Epithelial cell of prostate (primary cell): Measurements from ENCODE around the gene DRAM2.
"Not testable (repeated sequence)": the region's sequence is repeated elsewhere in the genome, so short reads cannot be mapped to it uniquely, and the experiment has no call there.

Source experiments
- DNase-seq: peaks from one replicate; pipeline ENCODE4 v3.0.0-alpha.2; 2011; ENCODE audit warnings: low read depth, low spot score
- H3K27ac ChIP-seq: fragments of 450-650 bp; 2 replicates; pipeline ENCODE4 v1.5.1; 2017; ENCODE audit warnings: mild to moderate bottlenecking

DRAM2 gene

DNA sequence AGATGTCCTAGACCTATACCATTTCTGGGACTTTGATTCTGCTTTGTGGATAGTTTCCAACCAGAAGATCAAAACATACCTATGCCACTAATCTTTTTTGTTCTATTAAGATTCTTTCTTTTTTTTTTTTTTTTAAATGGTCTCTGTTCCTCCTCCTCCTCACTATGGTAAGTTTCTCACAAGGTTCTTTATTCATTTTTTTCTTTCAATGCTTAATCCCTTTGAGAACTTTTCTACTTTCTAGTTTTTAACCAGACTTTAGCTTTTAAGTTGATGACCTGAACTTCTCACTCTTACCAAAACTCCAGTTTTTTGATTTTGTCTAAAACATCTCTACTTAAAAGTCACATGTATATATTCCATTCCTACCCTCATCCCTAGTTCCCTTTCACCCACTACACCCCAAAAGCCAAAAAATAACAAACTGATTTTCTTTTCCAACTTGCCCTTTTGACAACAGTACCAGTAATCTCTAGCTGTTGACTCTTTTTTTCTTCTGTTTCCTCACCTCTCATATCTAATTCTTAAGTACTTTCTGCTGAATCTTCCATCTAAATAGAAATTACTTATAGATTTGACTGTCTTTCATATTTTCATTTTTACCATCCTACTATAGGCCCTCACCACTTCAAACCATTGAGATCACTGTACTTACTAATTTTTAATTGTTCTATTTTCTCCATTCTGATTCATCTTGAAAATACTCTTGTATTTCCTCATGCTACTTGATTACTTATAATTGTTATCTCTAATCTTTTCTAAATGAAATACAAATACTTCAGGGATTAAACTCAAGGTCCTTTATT lies 6.3 kb upstream of the DRAM2 start:
- no peak overlapping the region for H3K27ac ChIP-seq
- DNase-seq, result no peak

DNA sequence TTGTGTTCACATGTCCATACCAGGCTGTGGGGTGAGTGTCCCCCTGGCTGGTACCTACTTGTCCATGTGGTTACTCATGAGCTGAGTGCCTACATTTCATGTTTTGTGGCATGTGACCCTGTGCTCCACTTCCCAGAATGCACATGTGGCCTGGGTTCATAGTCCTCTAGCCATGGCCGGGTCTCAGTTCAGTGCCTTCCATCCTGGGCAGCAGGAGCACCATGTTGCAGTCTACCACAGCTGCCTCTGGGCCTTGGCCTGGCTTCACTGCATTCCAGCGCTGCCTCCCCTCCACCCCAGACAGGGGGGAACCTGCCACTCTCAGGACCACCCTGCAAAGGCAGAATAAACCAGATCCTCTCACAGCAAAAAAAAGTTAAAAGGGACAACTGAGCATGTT lies 5.6 kb upstream of the DRAM2 start:
- H3K27ac ChIP-seq, result no peak overlapping the region
- DNase-seq, result no peak

DNA sequence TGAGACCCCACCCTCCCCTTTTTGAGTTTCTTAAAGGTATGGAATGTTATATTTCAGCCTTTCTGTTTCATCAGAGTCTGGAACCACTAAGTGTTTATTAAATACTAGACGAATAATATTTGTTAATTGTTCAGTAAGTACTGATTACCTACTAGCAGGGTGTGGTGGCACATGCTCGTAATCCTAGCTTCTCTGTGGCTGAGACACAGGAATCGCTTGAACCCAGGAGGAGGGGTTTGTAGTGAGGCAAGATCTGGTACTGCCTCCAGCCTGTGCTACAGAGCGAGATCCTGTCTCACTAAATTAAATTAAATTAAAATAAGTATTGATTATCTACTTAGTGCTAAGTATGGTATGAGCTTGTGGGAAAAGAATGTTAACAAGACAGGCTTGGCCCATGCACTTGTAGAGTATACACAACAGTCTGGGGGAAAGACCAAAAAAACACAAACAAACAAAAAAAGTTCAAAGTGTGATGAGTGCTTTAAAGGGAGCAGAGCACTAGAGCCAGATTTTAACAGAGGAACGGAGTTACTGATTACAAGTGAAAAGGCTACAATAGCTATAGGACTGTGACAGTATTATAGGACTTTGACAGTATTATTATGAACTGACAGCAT lies 2.6 kb upstream of the DRAM2 start:
- no peak for DNase-seq
- H3K27ac ChIP-seq, result no peak overlapping the region

GRCh38 chr1:111141245-111142220 lies 1.6 kb upstream of the DRAM2 start:
- no peak overlapping the region for H3K27ac ChIP-seq
- peak; percentile 6 for DNase-seq

DNA sequence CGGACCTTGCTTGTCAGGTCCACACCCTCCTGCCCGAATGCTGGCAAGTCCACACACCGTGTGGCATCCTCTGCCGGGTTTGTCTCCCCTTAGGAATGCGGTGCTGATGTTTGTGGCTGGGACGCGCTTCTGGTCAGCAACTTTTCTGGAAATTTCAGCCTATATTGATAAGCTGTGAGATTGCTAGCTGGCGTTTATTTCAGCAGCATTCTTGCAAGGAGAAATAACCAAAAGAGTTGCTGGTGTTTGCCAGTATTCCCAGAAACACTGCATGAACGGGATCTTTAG lies 731 bp upstream of the DRAM2 start:
- H3K27ac ChIP-seq, result peak overlapping the region; percentile 81
- peak; percentile 8 for DNase-seq

DNA sequence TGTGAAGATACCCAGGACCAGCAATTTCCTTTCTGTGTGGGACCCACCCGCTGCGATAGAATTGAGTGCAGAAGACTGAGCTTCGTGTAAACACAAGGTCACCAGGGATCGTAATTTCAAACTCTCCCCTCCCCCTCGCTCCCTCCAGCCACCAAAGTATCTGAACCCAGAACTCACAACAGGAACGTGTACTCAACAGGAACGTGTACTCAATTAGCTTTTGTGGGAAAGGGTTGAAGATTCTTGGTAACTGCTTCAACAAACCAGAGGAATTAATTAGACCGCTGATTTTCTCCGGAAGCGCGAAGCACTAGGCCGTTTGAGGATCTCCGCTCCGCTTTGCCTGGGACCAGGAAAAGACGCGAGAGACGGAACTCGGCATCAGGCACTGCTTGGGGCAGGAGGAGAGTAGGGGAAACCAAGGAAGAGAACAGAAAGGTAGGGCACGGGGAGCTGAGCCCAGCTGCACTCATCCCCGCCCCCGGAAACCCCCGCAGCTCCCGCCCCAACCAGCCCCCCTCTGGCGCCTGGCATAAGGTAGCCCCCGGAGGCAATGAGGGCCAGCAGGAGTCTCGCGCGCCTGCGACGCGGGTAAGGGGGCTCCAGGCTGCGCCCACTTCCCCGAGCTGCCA lies 453 bp downstream of the DRAM2 start:
- DNase-seq, result no peak

GRCh38 chr1:111133866-111134265 lies 6.0 kb downstream of the DRAM2 start:
- no peak overlapping the region for H3K27ac ChIP-seq
- DNase-seq, result no peak

More for the DNA sequence above, 453 bp downstream of the DRAM2 start:
- peak overlapping the region; percentile 81 for H3K27ac ChIP-seq

DNA sequence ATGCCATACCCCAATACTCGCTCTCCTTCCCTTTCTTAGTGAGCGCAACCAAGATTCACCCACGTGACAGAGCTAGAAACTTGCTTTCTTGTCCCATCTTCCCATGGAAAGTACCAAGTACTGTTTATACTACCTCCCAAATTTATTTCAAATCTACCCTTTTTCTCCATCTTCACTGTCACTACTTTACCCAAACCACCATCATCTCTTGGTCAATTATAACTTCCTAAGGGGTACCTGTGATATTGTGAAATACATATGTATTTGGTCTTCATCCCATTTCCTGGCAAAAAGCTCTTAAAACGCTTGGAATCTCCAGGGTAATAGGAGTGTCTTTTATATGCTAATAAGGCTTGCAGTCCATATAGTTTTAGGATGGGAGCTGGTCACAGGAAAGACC lies 8.2 kb downstream of the DRAM2 start:
- H3K27ac ChIP-seq, result no peak overlapping the region
- DNase-seq, result no peak

DNA sequence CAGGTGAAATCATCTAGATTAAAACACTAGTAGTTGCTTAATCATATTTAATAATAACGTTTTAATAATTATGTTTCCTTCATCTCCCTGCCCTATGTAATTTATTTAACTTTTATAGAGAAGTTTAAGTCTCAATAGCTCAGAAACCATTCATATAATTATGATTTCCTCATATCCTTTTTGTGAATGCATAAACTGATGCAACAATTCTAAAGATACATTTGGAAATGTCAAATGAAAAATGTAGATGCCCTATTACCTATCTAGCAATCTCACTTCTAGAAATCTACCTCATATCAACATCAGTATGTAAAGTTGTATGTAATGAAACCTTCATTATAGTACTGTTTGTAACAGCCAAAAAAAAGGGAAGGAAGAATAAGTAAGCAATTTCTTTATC lies 10.5 kb downstream of the DRAM2 start:
- no peak for DNase-seq
- H3K27ac ChIP-seq, result no peak overlapping the region

DNA sequence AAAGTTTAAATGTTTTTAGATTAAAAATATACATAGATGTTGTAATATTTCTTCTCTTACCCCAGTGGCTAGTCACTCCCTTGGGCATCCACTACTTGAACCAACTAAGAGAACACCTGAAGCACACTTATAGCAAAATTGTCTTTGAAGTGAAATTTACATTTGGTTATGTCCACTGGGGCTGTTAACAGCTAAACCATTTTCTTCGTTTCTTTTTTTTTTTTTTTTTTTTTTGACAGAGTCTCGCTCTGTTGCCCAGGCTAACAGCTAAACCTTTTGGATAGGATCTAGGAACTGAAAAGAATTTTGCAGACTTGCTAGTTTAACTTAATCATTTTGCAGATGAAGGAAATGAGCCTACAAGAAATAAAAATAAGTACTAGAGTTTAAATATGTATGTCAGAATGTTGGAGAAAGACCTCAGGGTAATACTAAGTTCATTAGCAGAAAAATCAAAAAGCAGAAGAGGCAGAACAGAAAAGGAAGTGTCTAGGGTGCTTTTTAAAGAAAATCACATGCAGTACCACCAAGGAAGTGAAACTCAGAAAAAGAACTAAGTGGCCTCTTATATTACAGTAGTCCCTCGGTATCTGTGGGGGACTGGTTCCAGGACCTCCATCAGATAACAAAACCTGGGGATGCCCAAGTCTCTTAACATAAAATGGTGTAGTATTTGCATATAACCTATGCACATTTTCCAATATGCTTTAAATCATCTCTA lies 11.8 kb downstream of the DRAM2 start:
- no peak for DNase-seq
- H3K27ac ChIP-seq, result no peak overlapping the region

DNA sequence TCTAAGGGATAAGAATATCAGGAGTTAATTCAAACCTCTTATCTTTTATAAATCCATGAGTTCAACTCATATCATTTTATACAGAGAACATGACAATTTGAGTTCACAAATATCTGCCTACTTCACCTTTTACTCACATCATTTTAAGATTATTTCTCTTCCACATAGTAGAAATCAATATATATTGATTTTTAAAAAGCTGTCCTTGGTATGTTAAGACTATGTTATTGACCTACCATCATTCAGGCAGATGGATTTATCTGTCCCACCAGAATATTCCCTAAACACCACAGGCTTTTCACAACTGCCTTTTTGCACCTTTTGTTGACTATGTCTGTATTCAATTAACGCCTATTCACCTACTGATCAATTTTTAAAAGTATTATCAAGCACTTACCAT lies 13.5 kb downstream of the DRAM2 start:
- no peak overlapping the region for H3K27ac ChIP-seq
- DNase-seq, result no peak

- DNase-seq, result no peak
- H3K27ac ChIP-seq, result no peak overlapping the region
Observed at GRCh38 chr1:111116496-111116895, 23.4 kb downstream of the DRAM2 start.

- no peak for DNase-seq
Observed at GRCh38 chr1:111110197-111110899, 29.5 kb downstream of the DRAM2 start.

GRCh38 chr1:111104981-111105380 lies 34.9 kb downstream of the DRAM2 start:
- DNase-seq, result no peak
- no peak overlapping the region for H3K27ac ChIP-seq

More at GRCh38 chr1:111110197-111110899, 29.5 kb downstream of the DRAM2 start:
- no peak overlapping the region for H3K27ac ChIP-seq

DNA sequence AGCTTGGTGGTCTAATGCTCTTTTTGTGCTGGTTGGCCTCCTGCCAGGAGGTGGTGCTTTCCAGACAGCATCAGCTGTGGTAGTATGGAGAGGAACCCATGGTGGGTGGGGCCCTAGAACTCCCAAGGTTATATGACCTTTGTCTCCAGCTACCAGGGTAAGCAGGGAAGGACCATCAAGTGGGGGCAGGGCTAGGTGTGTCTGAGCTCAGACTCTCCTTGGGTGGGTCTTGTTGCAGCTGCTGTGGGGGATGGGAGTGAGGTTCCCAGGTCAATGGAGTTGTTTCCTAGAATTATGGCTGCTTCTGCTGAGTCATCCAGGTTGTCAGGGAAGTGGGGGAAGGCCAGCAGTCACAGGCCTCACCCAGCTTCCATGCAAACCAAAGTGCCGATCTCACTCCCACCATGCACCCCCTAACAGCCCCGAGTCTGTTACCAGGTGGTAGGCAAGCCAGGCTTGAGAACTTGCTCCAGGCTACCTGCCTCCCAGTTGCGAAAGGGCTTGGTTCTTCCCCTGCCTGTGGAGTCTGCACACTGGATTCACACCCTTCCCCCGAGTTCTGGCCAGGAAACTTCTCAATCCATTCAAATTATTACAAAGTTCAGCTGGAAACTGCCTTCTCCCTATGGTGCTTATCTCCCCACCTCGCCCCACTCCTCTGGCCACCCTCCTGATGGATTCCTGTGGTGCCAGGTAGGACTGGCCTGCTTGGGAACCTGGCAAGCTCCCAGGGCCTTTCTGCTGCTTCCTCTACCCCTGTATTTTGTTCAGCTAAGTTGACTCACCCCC lies 37.8 kb downstream of the DRAM2 start:
- no peak for DNase-seq
- H3K27ac ChIP-seq, result peak overlapping the region; percentile 6

- no peak overlapping the region for H3K27ac ChIP-seq
- DNase-seq, result no peak
Observed at GRCh38 chr1:111099289-111099688, 40.6 kb downstream of the DRAM2 start.

DNA sequence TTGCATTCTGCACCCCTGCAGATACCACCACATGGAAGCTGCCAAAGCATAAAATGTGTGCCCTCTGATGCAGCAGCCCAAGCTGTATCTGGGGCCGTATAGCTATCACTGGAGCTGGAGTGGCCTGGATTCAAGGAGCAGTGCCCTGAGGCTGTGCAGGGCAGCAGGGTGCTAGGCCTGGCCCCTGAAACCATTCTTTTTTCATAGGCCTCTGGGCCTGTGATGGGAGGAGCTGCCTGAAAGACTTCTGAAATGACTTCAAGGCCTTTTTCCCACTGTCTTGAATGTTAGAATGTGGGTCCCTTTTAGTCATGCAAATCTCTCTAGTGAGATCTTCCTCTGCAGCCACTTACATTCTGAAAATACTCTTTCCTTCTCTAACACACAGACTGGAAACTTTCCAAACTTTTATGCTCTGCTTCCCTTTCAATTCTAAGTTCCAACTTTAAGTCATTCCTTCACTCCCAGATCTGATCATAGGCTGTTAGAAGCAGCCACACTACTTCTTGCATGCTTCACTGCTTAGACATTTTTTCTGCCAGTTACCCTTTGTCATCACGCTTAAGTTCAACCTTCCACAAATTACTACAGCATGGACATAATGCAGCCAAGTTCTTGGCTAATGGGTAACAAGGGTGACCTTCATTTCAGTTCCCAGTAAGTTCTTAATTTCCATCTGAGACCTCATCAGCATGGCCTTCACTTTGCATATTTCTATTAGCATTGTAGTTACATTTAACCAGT lies 42.4 kb downstream of the DRAM2 start:
- H3K27ac ChIP-seq, result no peak overlapping the region
- DNase-seq, result no peak

DNA sequence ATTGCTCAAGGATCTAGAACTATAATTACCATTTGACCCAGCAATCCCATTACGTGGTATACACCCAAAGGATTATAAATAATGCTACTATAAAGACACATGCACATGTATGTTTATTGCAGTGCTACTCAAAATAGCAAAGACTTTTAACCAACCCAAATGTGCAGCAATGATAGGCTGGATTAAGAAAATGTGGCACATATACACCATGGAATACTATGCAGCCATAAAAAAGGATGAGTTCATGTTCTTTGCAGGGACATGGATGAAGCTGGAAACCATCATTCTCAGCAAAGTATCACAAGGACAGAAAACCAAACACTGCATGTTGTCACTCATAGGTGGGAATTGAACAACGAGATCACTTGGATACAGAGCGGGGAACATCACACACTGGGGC lies 44.5 kb downstream of the DRAM2 start:
- not testable (repeated sequence) for H3K27ac ChIP-seq, DNase-seq
